Mammary epithelial cell (primary cell): Measurements from ENCODE around the gene AVPI1.

Source experiments
- CTCF ChIP-seq, 2 donors: IDR thresholded peaks in 1 of 2; conservative IDR thresholded peaks in 1 of 2; 2 replicates each; pipeline ENCODE4 v1.5.1; 2011 to 2012; ENCODE audit warnings: inconsistent platforms in 2 of 2, low read length in 2 of 2, mild to moderate bottlenecking in 2 of 2, control low read depth in 1 of 2, low read depth in 1 of 2; ENCODE audit not compliant: insufficient read depth in 1 of 2; ENCODE audit errors: extremely low read depth in 1 of 2
- EZH2 ChIP-seq: IDR thresholded peaks from 2 replicates; pipeline ENCODE4 v1.6.1; 2012; ENCODE audit warnings: low read length, inconsistent platforms, borderline replicate concordance

GRCh38 chr10:97718178-97718577, 31.1 kb upstream of the AVPI1 start:
- TF ChIP-seq CTCF (conservative IDR thresholded peaks at IDR 0.05 in 1 of 2, IDR thresholded peaks at IDR 0.05 in 1 of 2; ENCODE audit: extremely low read depth in 1 of 2, insufficient read depth in 1 of 2, low read depth in 1 of 2, low read length in 2 of 2) (no peak), EZH2 (no peak)
